HG03342 (cell line): ENCODE results near the gene GRIA3.

ENCODE experiments used
- ATAC-seq: cut with Tn5 transposase; IDR thresholded peaks from one replicate; pipeline ENCODE4 v1.9.1; 2021; ENCODE audit warnings: mild to moderate bottlenecking, moderate library complexity; ENCODE audit not compliant: unreplicated experiment

Gene GRIA3

DNA sequence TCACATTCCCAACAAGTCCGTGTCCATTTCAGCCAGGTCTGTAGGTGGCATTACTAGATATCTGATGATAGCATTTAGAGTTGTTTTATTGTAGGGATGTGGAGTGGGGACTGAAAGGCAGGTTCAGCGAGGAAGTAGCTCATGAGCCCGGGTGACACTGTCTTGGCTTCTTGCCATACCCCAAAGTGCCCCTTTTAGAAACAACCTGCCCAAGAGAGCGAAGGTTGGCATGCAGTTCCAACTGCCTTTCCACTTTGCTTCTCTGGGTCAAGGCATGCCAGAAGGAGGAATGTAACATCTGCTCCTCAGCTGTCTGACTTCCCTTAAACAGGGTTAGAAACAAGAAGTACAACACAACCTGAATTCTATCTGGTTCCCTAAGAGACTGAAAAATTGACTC lies 9.0 kb downstream of the GRIA3 start:
- no peak for ATAC-seq

DNA sequence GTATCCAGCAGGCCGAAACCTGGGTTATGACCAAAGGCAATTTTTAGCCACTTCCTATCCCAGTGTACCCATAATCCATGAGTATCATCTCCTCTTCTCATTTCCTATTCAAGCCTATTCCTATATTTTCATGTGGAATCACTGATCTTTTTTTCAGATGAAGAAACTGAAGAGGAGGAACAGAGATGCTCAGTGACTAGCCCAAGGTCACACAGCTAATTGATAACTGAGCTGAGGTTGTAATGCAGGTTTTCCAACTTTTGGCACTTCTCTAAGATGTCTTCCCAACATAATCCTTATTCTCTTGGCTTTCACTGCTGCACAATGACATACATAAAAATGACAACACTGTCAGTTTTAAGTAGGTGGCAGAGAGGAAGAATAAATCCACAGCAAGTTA lies 15.3 kb downstream of the GRIA3 start:
- no peak for ATAC-seq

DNA sequence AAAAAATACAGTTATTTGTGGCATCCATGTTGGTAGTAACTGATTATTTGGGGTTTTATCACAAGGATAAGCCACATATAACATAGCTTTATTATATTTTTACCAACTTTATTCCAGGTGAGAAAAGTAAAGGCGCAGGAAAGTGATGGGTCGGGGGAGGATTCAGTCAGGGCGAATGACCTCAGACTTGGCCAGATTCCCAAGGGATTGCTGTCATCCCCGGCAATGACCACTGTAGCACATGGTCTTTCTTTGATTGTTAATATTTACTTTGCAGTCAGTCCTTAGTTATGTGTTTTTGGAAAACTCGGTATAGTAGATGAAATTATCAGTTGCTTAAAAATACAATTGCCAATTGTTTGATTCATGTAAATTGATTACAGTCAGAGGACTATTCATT lies 17.6 kb downstream of the GRIA3 start:
- ATAC-seq: no peak

DNA sequence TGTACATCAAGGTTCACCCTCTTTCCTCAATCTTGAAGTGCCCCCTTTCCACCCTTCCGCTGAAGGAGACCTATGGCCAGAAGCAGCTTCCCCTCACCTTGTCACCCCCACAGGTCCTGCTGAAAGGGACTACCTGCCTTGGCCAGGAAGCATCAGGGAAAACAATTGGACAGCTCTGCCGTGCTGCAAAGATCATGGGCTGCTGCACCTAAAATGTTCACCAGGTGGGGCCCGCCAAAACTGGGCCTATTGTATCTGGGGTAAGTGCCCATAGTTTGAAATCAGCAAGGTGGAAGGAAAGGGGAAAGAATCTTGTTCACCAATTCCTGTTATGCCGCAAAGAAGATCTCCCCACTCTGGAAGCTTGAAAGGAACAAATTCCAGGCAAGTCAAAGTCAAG lies 18.4 kb downstream of the GRIA3 start:
- ATAC-seq: no peak

DNA sequence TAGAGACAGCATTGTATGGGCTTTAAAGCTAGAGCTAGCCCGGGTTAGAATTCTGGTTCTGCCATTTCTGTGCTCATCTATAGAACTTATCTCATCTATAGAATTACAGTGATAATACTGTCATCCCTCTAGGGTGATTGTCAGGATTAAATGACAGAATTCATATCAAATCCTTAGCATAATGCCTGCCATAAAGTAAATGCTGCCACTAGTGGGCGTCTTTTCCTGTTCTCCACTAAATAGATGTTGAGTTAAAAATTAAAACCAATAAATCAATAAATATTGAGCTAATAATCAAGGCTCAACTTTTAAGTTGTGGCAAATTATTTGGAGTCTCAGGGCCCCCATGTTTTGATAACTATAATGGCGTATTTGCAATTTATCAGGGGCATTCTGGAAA lies 19.7 kb downstream of the GRIA3 start:
- ATAC-seq: no peak

DNA sequence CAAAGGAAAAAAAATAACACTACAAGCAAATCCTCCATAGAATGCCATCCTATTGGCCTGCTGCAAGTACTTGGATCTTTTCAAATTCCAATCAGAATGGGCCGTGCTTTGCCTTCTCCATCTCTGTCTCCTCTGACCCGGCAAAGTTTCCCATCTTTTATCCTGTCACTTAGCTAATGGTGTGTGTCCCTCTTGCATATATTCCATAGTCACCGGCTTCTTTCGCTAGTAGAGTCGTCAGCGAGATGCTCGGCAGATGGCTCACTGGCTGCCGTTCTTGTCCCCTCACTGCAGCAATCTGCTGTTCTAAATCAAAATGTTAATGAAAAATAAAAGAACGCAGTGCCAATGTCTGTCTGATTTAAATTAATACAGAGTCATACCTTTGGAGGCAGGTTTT lies 22.1 kb downstream of the GRIA3 start:
- no peak for ATAC-seq

DNA sequence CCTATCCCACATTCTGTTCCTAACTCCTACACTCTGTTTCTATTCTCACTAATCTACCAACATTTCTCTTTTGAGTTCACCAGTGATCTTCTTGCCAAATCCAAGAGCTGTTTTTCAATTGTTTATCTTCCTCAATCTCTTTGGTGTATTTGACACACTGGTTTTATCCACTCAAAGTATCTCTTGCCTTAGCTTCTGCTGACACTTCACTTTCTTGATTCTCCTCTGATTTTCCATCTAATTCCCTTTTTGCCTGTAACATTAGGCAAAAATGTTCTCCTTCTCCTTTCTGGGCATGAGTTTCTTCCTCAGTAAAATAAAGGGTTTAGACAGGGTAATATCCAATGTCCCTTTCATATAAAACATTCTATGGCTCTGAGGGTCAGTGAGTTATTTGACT lies 26.2 kb downstream of the GRIA3 start:
- ATAC-seq: no peak

DNA sequence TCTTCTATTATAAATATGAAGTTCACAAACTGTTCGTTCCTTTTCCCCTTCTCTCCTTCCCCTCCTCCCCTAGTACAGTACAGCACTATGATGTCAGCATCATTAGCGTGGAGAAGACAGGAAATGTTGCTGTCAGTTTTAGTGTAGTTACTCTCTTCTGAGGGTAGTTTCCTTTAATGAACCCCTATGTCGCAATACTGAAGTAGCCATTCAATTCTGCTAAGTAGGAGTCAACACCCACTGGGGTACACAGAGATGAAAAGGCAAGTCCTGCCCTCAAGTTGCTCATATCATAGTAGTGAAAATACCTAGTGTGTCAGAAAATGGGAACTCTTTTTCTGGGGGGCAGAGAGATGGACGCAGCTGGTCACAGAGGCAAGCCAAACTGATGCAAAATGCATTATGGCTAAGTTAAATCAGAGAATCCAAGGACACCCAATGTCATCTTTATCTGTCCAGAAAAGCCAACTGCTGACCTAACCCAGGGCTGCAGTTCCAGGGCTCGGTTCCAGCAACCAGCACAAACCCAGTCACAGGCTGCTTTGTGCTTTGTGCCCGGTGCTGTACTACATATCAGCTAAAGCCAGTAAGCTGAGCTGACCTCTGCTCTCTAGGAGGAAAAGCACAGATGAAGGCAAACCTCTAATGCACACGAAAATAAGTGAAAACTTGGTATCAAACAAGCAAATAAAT lies 31.5 kb downstream of the GRIA3 start:
- no peak for ATAC-seq

DNA sequence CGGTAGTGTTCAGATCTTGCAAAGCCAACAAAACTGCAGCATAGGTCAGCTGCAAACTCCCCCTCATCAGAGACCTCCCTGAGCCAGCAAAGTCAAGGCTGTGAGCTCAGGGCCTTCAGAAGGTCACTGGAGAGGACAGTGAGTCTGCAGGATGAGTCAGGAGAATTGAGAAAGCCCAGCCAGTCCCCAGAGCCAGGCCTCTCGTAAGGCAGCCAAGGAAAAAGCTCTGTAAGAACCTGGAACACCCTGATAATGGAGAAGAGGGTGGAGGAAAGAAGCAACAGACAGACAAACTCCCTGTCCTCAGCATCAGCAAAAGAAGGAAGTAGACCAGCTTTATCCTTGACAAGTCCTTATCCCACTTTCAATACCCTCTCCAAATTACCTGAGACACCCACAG lies 33.0 kb downstream of the GRIA3 start:
- ATAC-seq: no peak

DNA sequence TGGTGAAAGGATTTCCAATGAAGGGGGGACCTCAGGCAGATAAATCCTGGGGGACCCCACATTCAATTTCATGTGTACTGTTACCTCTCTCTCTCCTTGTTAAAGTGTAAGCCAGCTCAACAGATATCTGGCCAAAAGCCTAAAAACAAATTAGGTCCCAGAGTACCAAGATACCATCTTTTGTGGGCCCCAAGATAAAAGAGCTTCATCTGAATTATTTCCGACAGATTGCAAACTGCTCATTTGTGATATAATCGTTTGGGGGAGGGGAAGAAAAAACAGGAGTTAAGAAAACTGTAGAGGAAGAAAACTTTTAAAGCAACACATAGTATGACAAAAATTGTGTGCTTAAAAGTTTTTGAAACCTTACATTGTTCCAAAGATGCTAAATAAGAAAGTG lies 33.6 kb downstream of the GRIA3 start:
- ATAC-seq: no peak

DNA sequence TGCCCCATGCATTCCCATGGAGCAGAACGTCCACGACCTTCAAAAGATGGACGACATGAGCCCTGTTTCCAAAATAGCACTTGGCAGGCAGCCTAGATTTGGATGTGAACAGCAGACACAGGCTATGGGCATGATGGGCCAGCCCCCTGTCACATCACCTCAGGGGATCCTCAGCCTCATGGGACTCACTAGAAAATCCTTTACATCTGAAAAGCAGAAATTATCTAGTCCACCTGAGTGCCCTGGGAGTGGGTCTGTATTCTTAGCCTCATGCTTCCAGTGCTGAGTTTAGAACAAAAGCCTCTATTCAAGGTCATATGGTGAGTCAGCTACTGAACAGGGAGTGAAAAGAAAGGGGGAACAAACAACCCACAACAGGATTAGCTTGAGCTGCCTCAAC lies 35.8 kb downstream of the GRIA3 start:
- ATAC-seq: no peak

DNA sequence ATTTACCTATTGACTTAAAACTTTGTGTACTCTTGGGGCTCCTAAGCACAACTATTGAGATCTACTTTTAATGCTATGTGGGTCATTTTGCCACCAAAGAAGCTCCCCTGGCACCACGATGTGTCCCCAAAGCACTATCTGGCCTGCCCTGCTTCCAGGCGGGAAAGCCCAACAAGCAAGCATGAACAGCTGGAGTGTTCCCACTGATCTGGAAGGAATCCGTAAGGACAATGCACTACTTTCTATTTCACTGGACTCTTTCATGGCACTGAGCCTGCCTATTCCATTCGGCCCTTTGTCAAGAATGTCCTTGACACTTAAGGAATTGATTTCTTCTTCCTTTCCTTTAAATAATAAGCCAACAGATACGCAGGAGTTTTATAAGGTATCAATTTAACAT lies 38.8 kb downstream of the GRIA3 start:
- ATAC-seq: no peak

DNA sequence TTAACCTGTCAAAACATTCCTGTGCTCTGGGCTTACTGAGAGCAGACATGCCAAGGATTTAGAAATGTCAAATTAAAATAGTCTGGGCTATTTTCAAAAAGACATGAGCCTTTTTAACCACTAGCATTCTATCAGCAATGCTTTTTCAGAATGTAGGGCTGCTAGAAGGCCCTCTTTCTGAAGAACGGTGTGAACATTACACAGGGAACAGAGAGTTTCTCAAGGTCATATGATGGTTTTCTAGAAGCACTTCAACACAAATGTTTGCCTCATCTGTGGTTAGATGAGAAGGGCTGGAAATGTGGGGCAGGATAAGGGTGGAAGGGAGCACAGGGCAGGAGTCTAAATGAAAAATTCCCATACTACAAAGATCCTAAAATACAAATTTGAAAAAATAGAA lies 39.3 kb downstream of the GRIA3 start:
- no peak for ATAC-seq

DNA sequence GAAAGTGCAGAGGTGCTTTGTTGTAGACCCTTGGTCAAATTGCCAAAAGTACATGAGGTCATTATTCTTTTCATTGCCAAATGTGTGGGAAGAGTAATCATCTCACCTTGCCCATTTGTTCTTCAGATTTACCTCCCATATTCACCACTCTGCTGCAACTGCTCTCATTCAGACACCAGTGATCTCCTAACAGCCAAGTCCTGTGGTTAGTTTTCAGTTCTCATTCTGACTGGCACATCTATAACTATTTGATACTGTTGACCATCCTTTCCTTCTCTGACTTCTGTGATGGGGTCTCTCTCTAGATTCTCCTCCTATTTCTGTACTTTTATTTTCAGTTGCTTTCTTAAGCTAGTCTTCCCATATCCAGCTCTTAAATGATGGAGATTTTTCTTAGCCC lies 39.8 kb downstream of the GRIA3 start:
- peak; percentile 85 for ATAC-seq

DNA sequence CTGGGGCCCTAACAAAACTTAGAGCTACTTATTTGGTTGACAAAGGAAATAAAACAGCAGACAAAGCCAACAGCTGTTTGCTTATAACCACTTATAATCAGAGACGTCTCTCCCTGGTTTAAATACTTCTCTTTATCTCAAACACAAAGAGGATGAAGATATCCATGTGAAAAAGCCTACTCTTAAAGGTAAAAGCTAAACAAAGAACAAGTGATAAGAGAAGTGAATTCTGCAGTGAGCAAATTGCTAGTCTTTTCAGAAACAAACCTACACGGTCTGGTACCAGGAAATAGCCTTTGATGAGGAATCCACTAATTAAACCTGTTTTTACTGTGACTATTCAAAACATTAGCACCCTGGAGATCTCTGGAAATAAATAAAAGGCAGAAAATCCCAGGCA lies 46.7 kb downstream of the GRIA3 start:
- ATAC-seq: no peak

DNA sequence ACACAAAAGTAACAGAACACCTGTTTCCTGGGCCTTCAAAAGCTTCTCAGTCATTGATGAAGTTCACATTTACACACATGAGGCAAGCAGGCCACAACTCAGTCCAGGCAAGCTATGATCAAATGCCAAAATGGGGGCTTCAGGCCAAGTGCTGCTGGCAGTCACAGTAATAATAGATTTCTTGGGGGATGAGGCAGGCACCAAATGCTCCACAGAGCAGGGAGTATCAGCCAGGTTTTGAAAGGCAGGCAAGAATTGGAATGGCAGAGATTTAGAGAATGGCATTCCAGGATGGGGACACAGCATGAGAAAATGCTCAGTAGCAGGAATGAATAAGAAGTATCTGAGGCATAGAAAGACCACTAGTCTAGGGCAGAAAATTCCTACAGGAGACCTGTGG lies 52.8 kb downstream of the GRIA3 start:
- ATAC-seq: no peak

DNA sequence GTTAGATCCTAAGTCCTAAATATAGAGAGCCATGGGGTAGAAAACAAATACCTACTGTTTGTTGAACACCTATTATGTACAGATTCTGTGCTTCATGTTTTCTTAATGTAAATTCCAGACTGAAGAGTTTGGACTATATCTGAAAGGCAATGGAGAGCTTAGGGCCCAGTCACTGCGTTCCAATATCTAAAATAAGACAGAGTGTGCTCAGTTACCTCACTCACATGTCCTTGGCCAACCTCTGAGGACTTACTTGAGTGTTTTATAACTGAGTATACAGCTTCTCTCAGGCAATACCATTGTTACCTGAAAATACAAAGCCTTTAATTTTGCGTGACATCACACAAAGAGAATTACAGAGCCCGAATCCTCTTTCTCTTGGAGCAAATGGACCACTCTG lies 53.2 kb downstream of the GRIA3 start:
- ATAC-seq: no peak

DNA sequence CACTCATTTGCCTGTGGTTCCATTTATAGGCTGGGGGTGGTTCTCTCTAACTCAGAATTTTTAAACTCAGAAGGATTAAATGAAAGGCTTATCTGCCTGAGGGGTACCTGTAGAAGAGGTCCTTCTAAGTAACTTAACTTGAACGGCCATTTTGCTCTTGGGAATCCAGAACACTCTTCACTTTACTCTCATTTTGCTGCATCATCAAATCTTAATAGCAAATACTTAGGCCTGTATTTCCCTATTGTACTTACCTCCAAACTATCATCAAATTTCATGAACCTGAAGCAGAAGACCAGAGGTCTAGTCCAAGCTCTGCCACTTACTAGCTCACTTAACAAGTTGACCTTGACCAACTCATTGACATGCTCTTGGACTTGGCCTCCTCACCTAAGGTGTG lies 70.4 kb downstream of the GRIA3 start:
- no peak for ATAC-seq

DNA sequence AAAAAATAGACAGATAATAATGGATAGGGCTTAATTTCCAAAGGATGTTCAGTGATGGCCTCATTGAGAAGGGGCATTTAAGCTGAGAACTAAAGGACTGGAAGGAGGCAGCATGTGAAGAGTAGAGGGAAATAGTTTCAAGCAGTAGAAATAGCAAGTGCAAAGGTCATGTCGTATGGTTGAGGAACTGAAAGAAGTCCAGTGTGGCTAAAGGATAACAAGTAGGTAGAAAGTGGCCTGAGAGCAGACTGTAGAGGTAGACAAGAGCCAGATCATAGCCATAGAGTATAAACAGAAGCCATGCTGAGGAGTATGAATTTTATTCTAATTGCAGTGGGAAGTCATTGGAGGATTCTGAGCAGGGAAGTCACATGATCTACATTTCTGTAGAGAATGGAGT lies 72.3 kb downstream of the GRIA3 start:
- peak; percentile 70 for ATAC-seq

DNA sequence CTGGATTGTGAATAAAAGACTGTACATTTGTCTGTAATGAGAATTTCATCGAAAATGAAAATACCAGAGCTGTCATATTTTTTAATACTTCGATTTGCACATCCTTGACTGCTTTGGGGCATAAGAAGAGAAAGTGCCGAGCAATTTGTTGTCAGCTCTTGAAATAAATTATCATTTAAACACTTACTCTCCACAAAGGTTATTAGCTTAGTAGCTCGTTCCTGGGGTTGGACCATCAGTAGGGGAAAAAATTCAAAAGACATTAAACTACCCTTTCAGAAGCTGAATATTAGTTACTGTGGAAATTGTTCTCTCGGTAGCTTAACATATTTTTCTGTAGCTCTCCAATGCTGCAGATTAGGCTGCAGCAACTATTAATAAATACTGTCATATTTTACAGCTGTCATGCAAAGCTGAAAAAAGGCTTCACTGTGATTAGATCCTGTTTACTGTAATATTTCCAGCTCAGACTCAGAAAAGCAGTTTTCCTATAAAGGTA lies 76.9 kb downstream of the GRIA3 start:
- ATAC-seq: no peak

DNA sequence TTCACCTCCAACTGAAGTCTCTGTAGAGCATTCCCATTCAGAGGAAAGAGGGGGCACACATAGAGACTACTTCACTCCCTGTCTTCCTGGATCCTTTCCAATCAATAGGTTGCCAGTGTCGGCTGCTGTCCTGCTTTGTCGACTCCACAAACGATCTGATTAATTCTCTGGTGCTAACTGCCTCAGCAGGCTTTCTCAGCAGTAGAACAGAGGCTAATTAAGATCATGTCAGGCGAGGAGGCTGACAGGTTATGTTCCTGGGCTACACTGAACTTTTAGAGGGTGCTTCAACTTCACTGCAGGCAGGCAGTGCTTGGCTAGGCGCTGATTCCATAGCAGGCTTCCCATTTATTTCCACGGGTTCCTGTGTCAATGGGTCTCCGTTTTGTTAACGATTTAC lies 79.2 kb downstream of the GRIA3 start:
- ATAC-seq: no peak

DNA sequence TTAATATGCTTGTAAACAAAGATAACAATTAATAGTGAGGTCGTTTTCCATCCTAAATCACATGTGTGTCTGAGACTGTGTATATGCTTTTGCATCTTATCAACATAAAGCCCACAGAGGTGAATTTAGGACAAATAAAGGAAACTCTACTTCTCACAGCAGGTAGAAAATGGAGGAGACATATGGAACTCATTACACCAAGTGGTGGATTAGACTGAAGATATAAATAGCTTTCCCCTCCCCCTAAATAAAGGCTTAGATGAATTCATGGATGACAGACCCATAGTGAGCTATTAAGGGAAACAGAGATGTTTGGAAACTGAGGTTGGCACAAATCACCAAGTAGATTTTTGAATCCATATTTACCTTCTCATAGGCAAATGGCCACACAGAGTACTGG lies 79.7 kb downstream of the GRIA3 start:
- ATAC-seq: no peak

DNA sequence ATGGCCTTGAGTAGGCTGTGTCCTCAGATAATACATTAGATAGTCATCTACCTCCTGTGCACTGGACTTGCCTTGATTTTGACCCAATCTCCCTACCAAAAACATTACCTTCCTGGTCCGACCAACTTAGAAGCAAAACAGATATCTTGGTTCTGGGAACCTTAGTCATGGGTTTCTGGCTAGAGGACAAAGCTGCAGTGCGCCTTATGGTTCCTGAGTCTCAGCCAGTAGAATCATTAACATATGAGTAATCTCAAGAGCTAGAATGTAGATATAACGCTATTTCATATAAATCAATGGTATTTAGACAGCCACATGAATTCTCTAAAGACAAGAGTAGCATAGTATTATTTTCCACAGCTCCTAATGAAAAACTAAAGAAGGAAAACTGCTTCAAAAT lies 83.1 kb downstream of the GRIA3 start:
- no peak for ATAC-seq
